GM21367 (cell line): Measurements from ENCODE around the gene KLF3.
A peak's percentile ranks its signal among the peaks of the same experiment; 100 is the strongest.

Experiments
- ATAC-seq: cut with Tn5 transposase; IDR thresholded peaks from one replicate; pipeline ENCODE4 v1.9.1; 2021; ENCODE audit not compliant: unreplicated experiment

KLF3 gene

GRCh38 chr4:38673130-38673978 lies 9.4 kb downstream of the KLF3 start:
- no peak for ATAC-seq

GRCh38 chr4:38674258-38675144 lies 10.5 kb downstream of the KLF3 start:
- ATAC-seq, result no peak

GRCh38 chr4:38675146-38676121 lies 11.4 kb downstream of the KLF3 start:
- peak; percentile 62 for ATAC-seq

- ATAC-seq, result no peak
Observed at GRCh38 chr4:38676986-38677385, 13.0 kb downstream of the KLF3 start.

- no peak for ATAC-seq
Observed at GRCh38 chr4:38677441-38677840, 13.4 kb downstream of the KLF3 start.

- no peak for ATAC-seq
Observed at GRCh38 chr4:38678078-38678477, 14.1 kb downstream of the KLF3 start.

- ATAC-seq, result no peak
Observed at GRCh38 chr4:38679921-38680320, 15.9 kb downstream of the KLF3 start.

- ATAC-seq, result no peak
Observed at GRCh38 chr4:38681281-38681991, 17.4 kb downstream of the KLF3 start.

- no peak for ATAC-seq
Observed at GRCh38 chr4:38682336-38682735, 18.3 kb downstream of the KLF3 start.

- ATAC-seq, result no peak
Observed at GRCh38 chr4:38683276-38683675, 19.3 kb downstream of the KLF3 start.

GRCh38 chr4:38684271-38684670 lies 20.3 kb downstream of the KLF3 start:
- ATAC-seq, result no peak

- no peak for ATAC-seq
Observed at GRCh38 chr4:38684951-38685844, 21.2 kb downstream of the KLF3 start.

GRCh38 chr4:38686682-38687081 lies 22.7 kb downstream of the KLF3 start:
- no peak for ATAC-seq

GRCh38 chr4:38687571-38688011 lies 23.6 kb downstream of the KLF3 start:
- ATAC-seq, result no peak

GRCh38 chr4:38688676-38689355 lies 24.8 kb downstream of the KLF3 start:
- no peak for ATAC-seq

GRCh38 chr4:38691251-38692008 lies 27.4 kb downstream of the KLF3 start:
- ATAC-seq, result no peak

GRCh38 chr4:38692421-38692820 lies 28.4 kb downstream of the KLF3 start:
- ATAC-seq, result no peak

- ATAC-seq, result no peak
Observed at GRCh38 chr4:38693569-38693968, 29.6 kb downstream of the KLF3 start.
